HL-60/S4 (cell line): Measurements from ENCODE around the gene SBK2.

Experiments used
- in situ Hi-C: fragments of 300-500 bp; cut with MboI; formaldehyde crosslinking; loops from 2 replicates; pipeline ENCODE4 v1.14.3; 2022; ENCODE audit warnings: low sequenced_read_pairs

SBK2 gene

GRCh38 chr19:55487924-55488687, 48.8 kb downstream of the SBK2 start, which contains the start of gene SSC5D:
TSS of gene SSC5D (plus strand) at chr19:55488436. CDS start at chr19:55488590, 154 bp downstream.
- in situ Hi-C loops, result no loop called here

DNA sequence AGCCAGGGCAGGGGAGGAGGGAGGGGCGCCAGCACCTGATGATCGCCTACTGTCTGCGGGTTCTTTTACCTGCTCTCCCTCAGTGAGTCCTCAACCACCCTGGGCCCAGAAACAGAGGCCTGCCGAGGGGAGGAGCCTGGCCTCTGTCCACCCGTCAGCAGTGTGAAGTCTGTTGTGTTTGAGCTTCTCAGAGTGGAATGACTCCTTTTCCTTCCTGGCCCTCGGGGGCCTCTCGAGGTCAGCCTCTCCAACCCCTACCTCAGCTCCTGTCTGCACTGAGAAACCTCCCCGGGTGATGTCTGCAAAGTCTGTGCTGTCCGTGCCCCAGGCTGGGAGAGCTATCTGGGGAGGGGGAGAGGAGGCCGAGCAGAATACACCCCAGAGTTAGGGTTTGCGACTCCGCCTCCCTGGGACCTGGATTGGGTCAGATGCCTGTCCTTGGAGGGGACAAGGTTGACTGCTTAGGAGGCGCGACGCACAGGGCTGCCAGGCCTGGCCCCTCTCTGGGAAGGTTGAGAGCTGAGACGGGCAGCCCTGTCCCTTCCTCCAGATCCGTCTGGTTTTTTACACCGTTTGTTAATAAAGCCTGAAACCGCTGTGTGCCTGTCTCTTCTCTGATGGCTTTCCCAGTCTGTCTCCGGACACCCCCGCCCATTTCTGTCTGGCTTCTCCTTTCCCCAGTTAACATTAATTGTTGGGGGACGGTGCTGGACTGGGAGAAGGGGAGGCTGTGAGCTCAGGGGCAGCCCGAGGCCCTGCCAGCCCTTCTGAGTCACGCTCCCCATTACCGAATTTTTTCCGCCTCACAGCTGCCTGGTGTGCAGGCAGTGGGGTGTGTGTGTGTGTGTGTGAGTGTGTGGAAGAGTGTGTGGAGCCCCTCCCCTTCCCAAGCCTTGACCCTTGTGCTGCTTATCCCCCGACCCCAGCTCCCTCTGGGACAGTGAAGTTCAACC, 49.7 kb downstream of the SBK2 start:
- in situ Hi-C loops, result no loop called here

DNA sequence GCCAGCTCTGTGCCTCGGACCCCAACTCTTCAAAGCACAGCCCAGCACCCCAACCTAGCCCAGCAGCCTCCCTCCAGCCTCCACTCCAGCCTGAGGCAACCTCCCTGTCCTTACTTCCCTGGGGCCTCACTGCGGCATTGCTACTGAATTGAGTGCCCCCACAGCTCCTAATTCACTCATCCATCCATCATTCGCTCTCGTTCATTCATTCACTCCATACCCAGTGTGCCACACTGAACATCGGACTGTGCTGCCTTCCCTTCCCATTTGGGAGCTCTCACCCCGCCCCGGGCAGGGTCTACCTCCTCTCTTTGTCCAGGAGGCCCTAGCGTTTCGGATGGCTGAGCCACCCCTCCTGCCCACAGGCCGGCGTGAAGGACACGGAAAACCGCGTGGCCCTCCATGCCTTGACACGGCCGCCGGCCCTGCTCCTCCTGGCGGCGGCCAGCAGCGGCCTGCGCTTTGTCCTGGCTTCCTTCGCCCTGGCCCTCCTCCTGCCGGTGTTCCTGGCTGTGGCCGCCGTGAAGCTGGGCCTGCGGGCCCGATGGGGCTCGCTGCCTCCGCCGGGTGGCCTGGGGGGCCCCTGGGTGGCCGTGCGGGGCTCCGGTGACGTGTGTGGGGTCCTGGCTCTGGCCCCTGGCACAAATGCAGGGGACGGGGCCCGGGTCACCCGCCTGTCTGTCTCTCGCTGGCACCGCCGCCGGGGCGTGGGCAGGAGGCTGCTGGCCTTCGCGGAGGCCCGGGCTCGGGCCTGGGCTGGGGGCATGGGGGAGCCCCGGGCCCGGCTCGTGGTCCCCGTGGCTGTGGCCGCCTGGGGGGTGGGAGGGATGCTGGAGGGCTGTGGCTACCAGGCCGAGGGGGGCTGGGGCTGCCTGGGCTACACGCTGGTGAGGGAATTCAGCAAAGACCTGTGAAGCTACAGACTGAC, 50.6 kb downstream of the SBK2 start:
- in situ Hi-C loops, result no loop called here

- in situ Hi-C loops, result no loop called here
These were observed 51.4 kb downstream of the SBK2 start for GRCh38 chr19:55485439-55486011.

DNA sequence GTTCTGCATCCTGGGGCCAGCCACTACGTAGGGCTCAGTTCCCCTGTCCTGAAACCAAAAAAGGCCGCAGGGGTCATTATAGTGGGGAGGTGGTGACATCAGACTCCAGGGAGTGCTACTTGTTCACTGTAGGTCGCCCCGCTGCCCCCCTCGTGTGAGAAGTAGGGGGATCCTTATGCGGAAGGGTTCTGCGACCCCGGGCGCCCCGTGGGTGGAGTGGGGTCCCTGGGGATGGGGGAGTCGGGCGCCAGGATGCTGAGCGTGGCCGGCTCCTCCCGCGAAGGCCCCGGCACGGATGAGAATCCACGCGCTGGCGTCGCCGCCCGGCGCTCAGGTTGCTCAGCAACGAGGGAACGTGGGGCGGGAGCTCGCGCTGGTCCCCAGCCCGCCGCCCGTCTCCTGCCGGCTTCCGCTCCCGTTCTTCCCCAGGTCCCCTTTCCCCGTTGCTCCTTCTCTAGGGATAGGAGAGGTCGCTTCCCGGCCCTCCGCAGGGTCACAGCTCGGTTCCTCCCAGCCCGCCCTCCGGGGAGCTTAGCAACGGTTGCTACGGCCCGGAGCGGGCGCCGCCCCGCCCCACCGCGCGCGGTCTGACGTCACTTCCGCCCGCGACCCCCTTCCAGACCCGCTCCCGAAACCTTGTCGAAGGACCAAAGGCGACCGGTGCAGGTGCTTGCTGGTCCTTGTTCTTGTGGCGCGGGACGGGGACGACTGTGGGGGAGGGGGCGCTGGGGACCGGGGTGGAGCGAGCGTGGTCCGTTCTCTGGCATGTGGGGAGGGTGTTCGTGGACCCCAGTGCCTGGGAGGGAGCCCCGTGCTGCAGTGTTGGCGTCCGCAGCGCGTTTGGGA, 52.1 kb downstream of the SBK2 start, which contains the start of gene NAT14:
TSS of gene NAT14 (plus strand) at position 596 of the 846 bp plus-strand sequence. CDS start 521 bp downstream, outside the sequence.
- in situ Hi-C loops, result no loop called here

GRCh38 chr19:55483706-55484592, 53.0 kb downstream of the SBK2 start:
- in situ Hi-C loops, result no loop called here

DNA sequence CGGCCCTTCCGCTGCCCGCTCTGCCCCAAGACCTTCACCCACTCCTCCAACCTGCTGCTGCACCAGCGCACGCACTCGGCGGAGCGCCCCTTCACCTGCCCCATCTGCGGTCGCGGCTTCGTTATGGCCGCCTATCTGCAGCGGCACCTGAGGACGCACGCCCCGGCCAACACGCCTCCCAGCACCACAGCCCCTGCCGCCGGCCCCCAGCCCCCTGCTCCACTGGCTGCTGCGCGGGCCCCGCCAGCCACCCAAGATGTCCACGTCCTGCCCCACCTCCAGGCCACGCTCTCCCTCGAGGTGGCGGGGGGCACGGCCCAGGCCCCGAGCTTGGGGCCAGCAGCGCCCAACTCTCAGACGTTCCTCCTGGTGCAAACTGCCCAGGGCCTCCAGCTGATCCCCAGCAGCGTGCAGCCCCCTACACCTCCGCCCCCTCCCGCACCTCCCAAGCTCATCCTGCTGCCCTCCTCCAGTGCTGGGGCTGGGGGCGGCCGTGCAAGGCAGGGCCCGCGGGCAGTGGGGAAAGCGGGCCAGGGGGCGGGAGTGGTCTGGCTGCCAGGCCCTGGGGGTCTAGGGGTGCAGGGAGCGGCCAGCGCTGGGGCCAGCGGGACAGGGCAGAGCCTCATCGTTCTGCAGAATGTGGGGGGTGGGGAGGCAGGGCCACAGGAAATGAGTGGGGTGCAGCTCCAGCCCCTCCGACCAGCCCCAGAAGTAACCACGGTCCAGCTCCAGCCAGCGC, 53.8 kb downstream of the SBK2 start:
- in situ Hi-C loops, result no loop called here

DNA sequence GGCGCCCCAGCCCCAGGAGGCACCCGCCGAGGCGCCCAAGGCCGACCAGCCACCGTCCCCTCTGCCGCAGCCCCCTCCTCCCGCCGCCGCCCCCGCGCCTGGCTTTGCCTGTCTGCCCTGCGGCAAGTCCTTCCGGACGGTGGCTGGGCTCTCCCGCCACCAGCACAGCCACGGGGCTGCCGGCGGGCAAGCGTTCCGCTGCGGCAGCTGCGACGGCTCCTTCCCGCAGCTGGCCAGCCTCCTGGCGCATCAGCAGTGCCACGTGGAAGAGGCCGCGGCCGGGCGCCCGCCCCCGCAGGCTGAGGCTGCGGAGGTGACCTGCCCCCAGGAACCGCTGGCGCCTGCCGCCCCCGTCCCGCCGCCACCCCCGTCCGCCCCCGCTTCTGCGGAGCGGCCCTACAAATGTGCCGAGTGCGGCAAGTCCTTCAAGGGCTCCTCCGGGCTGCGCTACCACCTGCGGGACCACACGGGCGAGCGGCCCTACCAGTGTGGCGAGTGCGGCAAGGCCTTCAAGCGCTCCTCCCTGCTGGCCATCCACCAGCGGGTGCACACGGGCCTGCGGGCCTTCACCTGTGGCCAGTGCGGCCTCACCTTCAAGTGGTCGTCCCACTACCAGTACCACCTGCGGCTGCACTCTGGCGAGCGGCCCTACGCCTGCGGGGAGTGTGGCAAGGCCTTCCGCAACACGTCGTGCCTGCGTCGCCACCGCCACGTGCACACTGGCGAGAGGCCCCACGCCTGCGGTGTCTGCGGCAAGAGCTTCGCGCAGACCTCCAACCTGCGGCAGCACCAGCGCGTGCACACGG, 54.6 kb downstream of the SBK2 start:
- in situ Hi-C loops, result no loop called here

DNA sequence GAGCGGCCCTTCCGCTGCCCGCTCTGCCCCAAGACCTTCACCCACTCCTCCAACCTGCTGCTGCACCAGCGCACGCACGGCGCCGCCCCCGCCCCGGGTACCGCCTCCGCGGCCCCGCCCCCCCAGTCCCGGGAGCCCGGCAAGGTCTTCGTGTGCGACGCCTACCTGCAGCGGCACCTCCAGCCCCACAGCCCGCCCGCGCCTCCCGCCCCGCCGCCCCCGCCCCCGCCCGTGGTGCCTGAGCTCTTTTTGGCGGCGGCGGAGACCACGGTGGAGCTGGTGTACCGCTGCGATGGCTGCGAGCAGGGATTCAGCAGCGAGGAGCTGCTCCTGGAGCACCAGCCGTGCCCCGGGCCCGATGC, 55.2 kb downstream of the SBK2 start:
- in situ Hi-C loops, result no loop called here

- in situ Hi-C loops, result no loop called here
These were observed 55.7 kb downstream of the SBK2 start for GRCh38 chr19:55481148-55481793.

GRCh38 chr19:55479451-55480230, 57.3 kb downstream of the SBK2 start:
- in situ Hi-C loops, result no loop called here

DNA sequence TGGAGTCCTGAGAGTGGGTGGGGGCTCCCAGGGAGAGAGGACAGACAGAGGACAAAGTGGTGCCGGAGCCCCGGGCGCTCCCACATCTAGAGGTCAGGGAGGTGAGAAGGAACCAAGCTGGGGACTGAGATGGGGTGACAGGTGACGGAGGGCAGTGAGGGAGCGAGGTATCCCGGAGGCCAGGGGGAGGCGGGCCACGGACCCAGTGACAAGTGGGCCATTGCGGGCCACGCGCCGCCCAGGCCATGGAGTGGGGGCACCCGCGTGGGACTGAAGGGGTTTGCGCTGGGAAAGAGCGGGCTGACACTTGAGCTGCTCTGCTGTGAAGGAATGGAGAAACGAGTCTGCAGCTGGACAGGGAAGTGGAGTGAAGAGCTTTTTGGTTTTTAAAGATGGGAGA, 57.9 kb downstream of the SBK2 start:
- in situ Hi-C loops, result no loop called here
